ENCODE results near the gene XXYLT1.
"Not testable (repeated sequence)": the region's sequence is repeated elsewhere in the genome, so short reads cannot be mapped to it uniquely, and the experiment has no call there.

XXYLT1 gene

GRCh38 chr3:195230244-195230643, 40.7 kb downstream of the XXYLT1 start:
- no peak for TF ChIP-seq CTCF (IDR thresholded peaks at IDR 0.05; ENCODE audit: insufficient read depth, low read length, poor library complexity, severe bottlenecking)
- TF ChIP-seq EZH2phosphoT487 (conservative IDR thresholded peaks at IDR 0.05; ENCODE audit: low read length), result no peak
- Histone ChIP-seq H3K36me3 (ENCODE audit: low read length) (no peaks in the 10 kb centered on the region), H3K27ac (ENCODE audit: low read depth, low read length) (no peak overlapping the region), H2AFZ (ENCODE audit: low read depth, low read length, severe bottlenecking) (no peak overlapping the region), H3K27me3 (ENCODE audit: low read length) (no peaks in the 10 kb centered on the region), H3K9ac (ENCODE audit: low read length) (no peak overlapping the region), H3F3A (ENCODE audit: insufficient read depth) (no peaks in the 10 kb centered on the region), H3K4me3 (ENCODE audit: insufficient read depth, low read length, poor library complexity, severe bottlenecking) (no peak overlapping the region), H4K20me1 (ENCODE audit: low read depth, low read length) (no peaks in the 10 kb centered on the region), H3K4me2 (ENCODE audit: low read depth, low read length, poor library complexity, severe bottlenecking) (no peak overlapping the region), H3K9me2 (replicated peaks; ENCODE audit: insufficient read depth, low read length) (no peaks in the 10 kb centered on the region), H3K9me3 (ENCODE audit: insufficient read depth, low read length) (no peaks in the 10 kb centered on the region), H3K79me2 (ENCODE audit: insufficient read depth, low read length) (no peaks in the 10 kb centered on the region)

GRCh38 chr3:195228886-195229285, 42.1 kb downstream of the XXYLT1 start:
- not testable (repeated sequence) for H3K9ac ChIP-seq (ENCODE audit: low read length); H3K27me3 ChIP-seq (ENCODE audit: low read length); H3K4me2 ChIP-seq (ENCODE audit: low read depth, low read length, poor library complexity, severe bottlenecking); H3K79me2 ChIP-seq (ENCODE audit: insufficient read depth, low read length); H3K36me3 ChIP-seq (ENCODE audit: low read length); H3K9me2 ChIP-seq (replicated peaks; ENCODE audit: insufficient read depth, low read length); H4K20me1 ChIP-seq (ENCODE audit: low read depth, low read length); H3K4me3 ChIP-seq (ENCODE audit: insufficient read depth, low read length, poor library complexity, severe bottlenecking); H2AFZ ChIP-seq (ENCODE audit: low read depth, low read length, severe bottlenecking); H3K9me3 ChIP-seq (ENCODE audit: insufficient read depth, low read length); H3K27ac ChIP-seq (ENCODE audit: low read depth, low read length); H3F3A ChIP-seq (ENCODE audit: insufficient read depth)

- TF ChIP-seq CTCF (IDR thresholded peaks at IDR 0.05; ENCODE audit: insufficient read depth, low read length, poor library complexity, severe bottlenecking) (no peak), EZH2phosphoT487 (conservative IDR thresholded peaks at IDR 0.05; ENCODE audit: low read length) (no peak)
- H3K4me3 ChIP-seq (ENCODE audit: insufficient read depth, low read length, poor library complexity, severe bottlenecking), result no peak overlapping the region
- no peak overlapping the region for H3K9ac ChIP-seq (ENCODE audit: low read length)
- no peaks in the 10 kb centered on the region for H4K20me1 ChIP-seq (ENCODE audit: low read depth, low read length)
- H2AFZ ChIP-seq (ENCODE audit: low read depth, low read length, severe bottlenecking), result no peak overlapping the region
- no peaks in the 10 kb centered on the region for H3K9me2 ChIP-seq (replicated peaks; ENCODE audit: insufficient read depth, low read length)
- no peak overlapping the region for H3K27ac ChIP-seq (ENCODE audit: low read depth, low read length)
- H3K79me2 ChIP-seq (ENCODE audit: insufficient read depth, low read length), result no peaks in the 10 kb centered on the region
- no peaks in the 10 kb centered on the region for H3K27me3 ChIP-seq (ENCODE audit: low read length)
- H3F3A ChIP-seq (ENCODE audit: insufficient read depth), result no peaks in the 10 kb centered on the region
- no peak overlapping the region for H3K4me2 ChIP-seq (ENCODE audit: low read depth, low read length, poor library complexity, severe bottlenecking)
- no peaks in the 10 kb centered on the region for H3K36me3 ChIP-seq (ENCODE audit: low read length)
- H3K9me3 ChIP-seq (ENCODE audit: insufficient read depth, low read length), result no peaks in the 10 kb centered on the region
Observed at GRCh38 chr3:195227871-195228270, 43.1 kb downstream of the XXYLT1 start.

- Histone ChIP-seq H3K36me3 (ENCODE audit: low read length) (no peaks in the 10 kb centered on the region), H2AFZ (ENCODE audit: low read depth, low read length, severe bottlenecking) (no peak overlapping the region), H3F3A (ENCODE audit: insufficient read depth) (no peaks in the 10 kb centered on the region)
Observed at GRCh38 chr3:195226900-195227447, 44.0 kb downstream of the XXYLT1 start.

More at GRCh38 chr3:195226900-195227447, 44.0 kb downstream of the XXYLT1 start:
- Histone ChIP-seq H3K9me2 (replicated peaks; ENCODE audit: insufficient read depth, low read length) (no peaks in the 10 kb centered on the region), H3K9ac (ENCODE audit: low read length) (no peak overlapping the region), H3K9me3 (ENCODE audit: insufficient read depth, low read length) (no peaks in the 10 kb centered on the region), H3K27ac (ENCODE audit: low read depth, low read length) (no peak overlapping the region), H3K27me3 (ENCODE audit: low read length) (no peaks in the 10 kb centered on the region), H3K4me2 (ENCODE audit: low read depth, low read length, poor library complexity, severe bottlenecking) (no peak overlapping the region), H3K4me3 (ENCODE audit: insufficient read depth, low read length, poor library complexity, severe bottlenecking) (no peak overlapping the region), H3K79me2 (ENCODE audit: insufficient read depth, low read length) (no peaks in the 10 kb centered on the region), H4K20me1 (ENCODE audit: low read depth, low read length) (no peaks in the 10 kb centered on the region)
- TF ChIP-seq EZH2phosphoT487 (conservative IDR thresholded peaks at IDR 0.05; ENCODE audit: low read length) (no peak), CTCF (IDR thresholded peaks at IDR 0.05; ENCODE audit: insufficient read depth, low read length, poor library complexity, severe bottlenecking) (no peak)

All from SU-DHL-6 (cell line).